Stimulated activated CD4-positive, alpha-beta T cell treated with anti-CD3 and anti-CD28 coated beads, Interleukin-15, amount 100 ng/mL, for 48 hours (primary cell): Measurements from ENCODE around the gene TP63.

Experiments used
- DNase-seq, 2 donors: peaks; one replicate each; pipeline ENCODE4 v3.0.0-alpha.2; 2020; ENCODE audit warnings: low read depth in 2 of 2

The TP63 gene

DNA sequence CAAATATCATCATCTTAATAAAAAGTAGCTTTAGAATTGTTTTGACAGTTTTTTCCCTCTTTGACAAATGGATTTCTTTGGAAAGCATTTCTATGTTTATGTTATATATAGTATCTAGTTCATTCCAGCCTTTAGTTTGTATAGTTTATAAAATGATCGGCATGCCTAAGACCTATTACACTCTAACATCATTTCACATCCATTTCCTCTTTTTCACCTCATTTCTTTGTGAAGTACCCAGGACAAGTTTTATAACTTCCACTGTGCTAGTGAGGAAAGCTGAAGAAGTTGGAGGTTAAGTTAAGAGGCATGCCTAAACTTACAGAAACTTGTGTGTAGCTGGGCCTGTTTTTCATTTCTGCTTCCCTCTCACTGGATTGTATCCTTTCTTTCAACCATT lies 178.4 kb downstream of the TP63 start:
- DNase-seq: no peak

DNA sequence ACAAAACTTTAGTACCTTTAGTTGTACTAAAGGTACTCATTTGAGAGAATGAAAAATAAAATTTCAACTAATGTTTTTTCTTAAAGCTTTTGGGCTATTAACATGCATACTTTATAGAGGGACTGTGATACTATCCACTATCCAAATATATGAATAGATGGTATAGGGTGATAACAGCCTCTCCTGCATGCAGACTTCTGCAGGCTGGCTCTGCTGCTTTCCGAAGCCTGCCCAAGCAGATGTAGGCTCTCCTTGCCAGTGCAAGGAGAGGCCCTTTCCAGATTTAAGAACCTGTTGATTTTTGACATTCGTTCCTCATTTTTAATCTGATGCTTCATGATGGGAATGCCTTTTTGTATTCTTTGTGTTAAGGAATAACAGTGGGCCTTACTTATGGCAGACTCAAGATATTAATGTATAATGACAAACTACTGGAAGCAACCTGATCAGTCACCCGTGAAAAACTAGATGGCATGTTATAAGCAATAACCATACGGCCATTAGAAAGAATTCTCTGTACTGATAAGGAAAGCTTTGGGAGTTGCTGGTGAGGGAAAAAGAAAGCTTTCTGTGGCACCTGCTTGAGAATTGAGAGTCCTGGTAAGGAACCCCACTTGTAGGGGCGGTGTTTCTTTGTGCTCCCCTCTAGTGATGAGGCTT lies 181.7 kb downstream of the TP63 start:
- no peak for DNase-seq

DNA sequence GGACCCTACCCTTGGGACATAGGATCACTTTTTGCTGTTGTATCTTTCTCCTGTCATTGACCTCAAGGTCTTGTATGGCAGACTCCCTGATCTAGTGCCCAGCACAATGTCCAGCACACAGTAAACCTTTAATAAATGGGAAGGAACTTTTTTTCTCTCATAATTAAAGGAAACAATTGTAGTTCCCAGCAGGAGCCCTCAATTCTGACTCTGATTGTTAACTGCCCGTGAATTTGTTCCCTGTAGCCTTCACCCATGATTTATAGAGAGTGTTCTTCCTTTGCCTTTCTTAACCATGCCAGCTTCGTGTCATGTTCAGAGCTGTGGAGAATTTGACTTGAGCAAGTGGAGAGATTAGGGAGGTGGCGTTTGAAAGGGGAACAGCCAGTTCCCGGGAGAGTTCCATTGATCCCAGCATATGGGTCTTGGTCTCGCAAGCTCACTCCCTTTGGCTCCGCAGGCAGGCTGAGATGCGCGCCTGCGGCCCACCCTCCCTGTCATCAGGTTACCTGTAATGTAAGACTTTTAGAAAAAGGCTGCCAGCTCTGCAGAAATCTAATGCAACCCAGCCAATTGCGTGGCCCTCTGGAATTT lies 182.6 kb downstream of the TP63 start:
- no peak for DNase-seq

DNA sequence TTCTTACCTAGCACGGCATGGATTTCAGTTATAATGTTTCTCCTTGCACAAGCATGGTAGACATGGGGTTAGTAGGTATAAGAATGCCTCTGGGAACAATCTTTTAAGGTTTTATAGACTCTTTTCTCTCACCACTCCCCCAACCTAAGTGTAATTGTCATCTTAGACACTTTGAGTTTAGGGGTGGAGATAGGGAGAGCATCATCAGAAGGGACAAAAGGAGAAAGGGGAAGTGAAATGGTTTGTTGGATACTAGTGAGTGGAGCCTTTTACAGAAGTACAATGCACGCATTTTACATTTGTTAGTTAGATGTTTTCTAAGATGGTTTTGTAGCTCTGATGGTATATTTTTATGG lies 189.2 kb downstream of the TP63 start:
- DNase-seq: no peak

DNA sequence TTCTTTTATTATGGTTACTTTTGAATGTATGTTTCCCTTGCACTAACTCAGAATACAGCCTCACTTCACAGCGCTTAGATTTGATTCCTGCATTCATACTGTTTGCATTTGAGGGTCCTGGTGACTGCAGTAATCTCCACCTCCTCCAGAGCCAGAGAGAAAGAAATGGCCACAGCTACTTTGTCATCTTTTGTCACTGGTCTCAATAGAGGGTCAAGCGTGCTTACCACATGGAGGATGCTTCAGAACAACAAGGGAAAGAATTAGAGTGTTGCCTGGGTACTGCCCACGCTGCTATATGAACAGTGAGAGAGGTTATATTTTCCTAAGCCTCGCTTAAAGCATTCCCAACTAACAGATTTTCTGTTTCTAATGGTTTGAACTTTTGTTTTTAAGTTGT lies 190.1 kb downstream of the TP63 start:
- DNase-seq: no peak

DNA sequence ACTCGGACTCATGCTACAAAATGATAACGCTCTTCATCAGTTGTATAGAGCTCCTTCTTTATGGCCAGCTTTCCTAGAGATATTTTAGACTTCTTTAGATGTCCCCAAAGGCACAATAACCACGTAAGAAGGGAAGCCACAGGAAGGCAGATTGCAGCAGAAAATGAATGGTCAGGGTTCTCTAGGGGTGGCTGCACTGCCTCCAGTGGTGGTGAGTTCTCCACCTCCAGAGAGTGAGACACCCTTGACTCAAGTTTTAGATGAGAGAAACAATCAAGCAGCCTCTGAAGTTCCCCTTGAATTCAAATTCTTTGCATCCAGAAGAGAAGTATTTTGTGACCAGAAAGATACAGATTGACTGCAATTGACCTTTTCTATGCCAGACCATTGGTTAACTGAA lies 191.5 kb downstream of the TP63 start:
- no peak for DNase-seq

DNA sequence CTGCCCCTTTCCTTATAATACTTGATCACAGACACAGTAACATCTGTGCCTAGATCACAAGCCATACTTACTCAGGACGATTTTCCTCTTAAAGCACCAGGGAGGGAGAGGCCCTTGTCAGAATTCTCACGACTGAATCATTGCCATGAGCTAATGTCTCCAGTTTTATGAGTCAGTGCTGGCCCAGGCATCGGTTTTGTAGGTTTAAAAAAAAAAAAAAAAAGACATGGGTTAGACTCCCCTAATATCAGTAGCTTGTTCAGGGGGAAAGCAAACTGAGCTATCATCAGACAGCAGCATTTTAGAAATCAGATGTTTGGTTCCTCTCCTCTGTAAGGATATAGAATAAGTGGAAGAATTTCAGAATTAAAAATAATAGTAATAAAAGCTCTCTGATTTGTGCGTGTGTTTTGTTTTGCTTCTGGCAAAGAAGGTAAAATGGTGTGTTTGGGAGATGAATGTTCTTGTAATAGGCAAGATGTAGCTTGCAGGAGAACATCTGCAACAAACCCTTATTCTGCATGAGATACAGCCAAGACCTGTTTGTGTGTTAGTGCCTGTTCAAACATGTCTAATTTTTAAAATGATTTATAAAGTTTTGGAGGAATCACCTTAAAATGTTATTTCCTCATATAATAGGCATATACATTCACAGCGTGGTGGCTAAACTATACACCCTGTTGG lies 193.6 kb downstream of the TP63 start:
- DNase-seq: no peak

DNA sequence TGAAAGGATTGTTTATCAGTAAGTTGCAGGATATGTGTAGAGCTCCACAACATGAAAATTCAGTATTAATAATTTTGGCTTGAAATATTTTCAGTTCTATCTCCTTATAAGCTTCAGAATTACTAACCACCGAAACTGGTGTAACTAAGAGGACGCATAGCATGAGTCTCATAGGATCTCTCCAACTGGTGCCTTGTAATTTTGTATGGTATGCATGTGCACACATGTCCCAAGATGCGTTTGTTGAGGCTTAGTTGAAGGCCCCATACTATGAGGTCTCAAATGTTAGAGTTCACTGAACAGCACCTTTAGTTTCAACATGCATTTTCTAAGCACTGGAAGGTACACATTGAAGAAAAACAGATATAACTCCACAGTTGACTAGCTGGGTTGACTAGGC lies 195.4 kb downstream of the TP63 start:
- no peak for DNase-seq

DNA sequence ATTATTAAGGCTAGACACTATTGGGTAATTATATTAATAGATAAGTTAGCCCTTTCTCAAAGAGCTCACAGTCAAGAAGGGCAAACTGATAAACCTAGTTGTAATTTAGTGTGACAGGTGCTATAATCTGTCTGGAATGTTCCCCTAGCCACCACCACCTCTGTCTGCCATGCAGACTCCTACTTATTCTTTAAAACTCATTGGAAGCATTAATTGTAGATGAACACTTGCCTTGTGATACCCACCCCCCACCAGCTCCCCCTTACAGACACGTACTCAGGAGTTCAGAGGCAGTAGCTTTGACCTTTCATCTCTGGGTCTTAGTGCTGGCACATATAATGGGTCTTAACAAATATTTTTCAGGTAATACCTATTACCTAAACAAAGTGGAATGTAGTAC lies 195.9 kb downstream of the TP63 start:
- DNase-seq: no peak

DNA sequence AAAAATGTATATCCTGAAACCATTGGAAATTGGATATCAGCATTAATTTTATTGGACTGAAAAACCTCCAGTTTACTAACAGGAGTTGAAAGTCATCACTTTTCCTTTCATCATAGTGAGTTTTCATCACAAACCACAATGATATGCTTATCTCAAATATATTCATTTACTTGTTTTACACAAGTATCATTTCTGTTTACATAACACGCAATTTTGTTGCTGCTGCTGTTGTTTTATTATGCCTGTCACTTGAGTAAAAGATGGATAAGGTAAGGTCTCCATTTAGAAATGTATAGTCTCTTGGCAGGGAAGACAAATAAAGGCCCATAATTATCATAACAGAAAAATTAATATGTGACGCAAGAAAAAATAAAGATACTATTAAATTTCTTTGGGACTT lies 199.2 kb downstream of the TP63 start:
- DNase-seq: no peak

DNA sequence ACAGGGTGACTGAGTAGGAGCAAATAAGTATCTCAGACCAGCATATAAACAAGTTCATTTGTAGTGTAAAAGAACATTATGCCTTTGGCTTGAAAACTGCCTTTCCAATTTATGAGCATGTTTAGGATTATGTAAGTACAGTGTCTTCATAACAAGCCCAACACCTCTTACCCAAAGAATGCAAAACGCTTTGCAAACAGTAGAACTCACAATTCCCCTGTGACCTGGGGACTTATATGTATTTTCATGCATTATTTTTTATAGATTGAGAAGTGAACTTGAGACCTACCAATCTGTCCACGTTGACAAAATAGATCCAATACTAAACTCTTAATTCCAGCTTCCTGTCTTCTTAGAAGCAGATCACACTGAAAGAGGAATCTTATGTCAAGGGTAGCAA lies 202.1 kb downstream of the TP63 start:
- no peak for DNase-seq

DNA sequence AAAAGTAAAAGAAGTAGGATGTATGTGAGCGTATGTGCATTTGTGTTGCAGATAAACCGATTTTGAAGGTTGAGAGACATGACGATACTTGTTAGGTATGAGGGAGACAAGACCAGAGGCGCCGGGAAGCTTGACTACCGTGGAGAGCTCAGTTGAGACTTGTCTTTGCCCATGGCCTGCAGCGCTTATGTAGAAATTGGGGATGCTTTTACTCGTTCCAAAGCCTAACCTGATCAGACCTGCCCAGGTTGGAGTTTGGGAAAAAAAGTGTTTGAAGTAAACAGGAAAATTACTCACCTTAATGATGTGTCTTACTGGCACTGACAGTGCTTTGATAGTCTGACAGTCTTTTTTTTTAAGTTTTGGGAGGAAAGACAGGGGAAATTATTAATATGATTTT lies 202.8 kb downstream of the TP63 start:
- no peak for DNase-seq

DNA sequence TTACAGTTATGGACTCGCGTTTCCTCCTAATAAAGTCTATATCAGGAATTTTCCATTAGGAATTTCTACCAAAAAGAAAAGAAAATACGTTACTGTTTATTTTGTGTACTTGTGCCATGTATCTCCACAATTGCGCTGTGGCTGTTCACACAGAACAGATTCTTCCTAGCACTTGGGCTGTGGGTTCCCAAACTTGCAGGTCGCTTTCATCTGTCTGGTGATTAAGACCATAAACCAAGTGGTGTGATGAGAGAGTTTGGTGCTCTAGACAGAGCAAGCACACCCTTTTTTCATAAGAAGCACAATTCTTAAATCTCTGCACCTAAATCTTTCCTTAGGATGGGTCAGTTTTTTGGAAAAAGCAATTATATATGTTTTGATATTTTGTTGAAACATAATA lies 203.3 kb downstream of the TP63 start:
- no peak for DNase-seq

DNA sequence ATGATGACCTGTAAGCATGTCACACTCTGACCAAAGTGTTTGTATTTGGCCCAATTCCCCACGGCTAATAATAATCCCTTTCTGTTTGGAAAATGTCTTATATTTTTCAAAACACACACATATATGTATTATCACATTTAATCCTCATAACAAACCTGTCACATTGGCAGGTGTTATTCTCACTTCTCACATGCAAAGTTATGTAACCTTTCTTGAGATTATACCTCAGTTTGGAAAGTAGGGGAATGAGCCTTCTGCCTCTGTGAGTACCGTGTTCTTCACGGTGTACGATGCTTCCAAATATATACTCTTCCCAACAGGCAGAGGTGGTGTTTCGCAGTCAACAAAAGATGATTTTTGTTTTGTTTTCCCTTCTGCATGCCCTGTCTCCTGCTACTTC lies 205.6 kb downstream of the TP63 start:
- no peak for DNase-seq

DNA sequence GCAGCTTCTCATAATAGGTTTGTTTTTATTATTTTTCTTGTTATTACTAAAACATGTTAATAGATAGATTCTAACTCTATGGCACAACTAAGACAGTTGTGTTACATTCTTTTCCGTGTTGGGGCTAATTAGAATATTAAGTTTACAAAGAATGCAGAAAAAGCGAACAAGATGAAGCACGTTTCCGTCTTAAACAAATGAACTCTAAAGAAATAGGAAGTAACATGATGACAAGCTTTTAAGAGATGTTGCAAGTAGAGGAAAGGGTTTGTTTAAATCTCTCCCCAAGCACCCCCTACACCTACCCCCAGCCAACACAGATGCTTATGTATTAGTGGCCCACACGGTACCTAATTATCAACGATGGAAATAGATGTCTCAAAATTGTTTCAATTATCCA lies 207.1 kb downstream of the TP63 start:
- DNase-seq: no peak

DNA sequence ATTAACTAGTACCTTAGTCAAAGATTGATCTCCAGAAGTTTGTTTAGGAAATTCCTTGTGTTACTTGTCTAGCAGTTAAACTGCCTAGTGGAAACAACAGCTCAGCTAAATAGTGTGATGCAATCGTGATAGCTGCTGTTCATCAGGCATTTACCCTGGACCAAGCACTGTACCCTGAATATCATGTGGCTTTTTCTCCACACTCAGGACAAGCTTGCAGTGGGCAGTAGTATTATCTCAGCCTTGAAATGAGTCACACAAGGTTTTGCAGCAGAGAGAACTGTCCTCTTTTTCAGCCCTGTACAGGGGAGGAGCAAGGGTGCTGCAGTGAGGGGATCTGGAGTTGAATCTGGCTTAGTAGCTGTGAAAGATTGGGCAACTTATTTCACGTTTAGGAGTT lies 208.4 kb downstream of the TP63 start:
- no peak for DNase-seq

DNA sequence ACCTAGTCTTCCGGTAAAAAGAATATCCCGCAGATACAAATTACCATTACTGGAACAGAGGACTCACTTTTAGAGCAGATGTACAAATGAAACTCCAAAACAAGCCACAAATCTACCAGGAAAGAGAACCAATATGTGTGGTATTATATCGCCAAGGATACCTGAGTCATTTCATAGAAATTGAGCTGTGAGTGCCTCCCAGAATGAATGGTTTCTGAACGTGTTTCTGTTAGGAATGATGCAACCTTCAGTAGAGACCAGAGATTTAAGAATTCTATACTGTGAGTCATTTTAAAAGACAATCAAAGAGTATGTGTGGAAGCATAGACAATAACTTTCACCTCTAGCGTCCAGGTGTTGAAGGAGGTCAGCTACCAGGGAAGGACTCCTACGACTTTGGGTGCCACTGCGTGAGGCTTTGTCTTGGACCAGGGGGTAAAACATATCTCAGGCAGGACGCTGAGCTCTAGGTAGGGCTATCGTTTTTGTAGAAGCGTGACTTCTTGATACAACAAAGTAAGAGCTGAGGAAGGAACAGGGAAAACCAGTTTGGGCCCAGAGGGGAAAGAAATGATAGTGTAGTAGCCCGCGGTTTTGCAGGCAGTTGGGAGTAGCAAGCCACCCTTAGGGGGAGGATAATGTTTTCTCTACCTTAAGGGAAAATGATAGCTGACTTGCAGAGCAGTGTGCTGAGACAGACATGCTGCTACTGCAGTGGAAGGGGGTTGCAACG lies 210.4 kb downstream of the TP63 start:
- DNase-seq: no peak

DNA sequence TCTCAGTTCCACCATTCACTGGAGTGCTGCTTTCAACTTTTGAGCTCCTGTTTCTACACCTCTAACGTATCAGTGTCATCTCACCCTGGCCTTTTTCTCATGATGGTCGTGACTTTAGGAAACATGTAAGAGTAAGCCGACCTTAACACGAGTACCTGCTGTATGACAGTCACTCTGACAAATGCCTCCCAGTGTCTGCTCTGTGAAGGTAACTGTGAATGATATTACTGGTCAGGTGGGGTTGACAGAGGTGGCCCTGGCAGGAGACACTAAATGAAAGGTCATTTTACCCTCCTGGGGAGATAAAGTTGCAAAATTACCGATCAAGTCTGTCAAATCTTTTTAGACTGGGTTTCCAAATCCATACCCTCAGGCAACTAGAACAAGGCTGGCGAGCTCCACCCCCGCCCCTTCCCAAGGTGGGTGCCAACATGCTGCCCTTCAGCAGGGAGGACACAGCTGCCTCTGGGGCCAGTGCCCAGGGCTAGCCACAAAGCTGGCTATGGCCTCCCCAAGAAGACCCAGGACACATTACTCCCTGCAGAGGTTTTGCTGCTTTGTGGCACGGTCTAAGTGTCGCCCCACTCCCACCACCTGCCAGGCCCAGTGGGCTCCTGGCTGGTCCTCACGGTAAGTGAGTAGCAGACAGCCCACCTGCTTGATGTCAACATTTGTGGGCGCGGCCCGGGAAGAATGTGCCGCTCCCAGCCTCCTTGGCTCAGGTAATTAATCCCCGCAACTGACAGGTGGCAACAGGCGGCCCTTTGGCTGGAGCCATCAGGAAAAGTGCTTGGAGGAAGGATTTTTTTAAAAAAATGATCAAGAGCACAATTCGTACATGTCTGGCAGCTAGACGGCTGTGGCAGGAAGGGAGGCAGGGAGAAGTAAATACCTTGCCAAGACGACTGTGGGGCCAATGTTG lies 211.8 kb downstream of the TP63 start:
- no peak for DNase-seq

DNA sequence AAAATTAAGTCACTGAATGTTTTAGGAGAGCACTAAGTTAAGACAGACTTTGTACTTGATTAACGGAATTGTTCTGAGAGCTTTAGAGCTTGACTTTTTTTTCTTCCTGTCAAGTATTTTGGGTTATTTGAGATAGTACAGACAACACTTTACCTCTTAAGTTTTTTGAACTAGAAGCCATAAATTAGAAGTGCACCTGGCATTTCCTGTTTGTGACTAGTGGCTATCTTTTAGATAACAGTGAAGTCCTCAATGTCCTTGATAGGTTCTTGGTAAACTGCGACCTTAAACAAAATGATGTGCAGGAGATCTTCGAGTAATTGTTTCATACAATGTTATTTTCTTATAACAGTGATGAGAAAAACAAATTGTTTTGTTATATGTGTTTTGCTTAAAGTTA lies 213.9 kb downstream of the TP63 start:
- no peak for DNase-seq

DNA sequence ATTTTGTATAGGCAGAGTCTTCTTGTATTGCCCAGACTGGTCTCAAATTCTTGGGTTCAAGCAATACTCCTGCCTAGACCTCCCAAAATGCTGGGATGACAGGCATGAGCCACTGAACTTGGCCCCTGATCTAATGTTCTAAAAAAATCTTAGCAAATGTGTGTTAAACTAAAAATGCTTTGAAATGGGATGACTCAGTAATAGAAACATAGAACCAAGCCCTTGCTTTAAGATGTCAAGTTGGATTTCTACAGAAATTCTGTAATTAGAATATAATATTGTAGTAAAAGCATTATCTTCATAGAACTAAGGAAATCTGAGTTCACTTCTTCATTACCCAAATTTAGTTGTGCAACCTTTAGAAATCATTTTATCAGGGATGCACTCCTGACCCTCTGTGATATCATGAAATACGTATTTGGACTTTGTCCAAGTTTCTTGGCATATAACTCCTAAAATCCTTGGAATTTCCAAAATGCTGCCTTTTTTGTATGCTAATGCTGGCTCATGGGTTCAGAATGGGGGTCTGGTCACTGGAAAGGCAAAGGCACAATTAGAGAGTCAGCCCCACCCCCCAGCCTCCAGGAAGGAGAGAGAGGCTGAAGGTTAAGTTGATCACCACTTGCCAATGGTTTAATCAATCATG lies 217.3 kb downstream of the TP63 start:
- DNase-seq: no peak

DNA sequence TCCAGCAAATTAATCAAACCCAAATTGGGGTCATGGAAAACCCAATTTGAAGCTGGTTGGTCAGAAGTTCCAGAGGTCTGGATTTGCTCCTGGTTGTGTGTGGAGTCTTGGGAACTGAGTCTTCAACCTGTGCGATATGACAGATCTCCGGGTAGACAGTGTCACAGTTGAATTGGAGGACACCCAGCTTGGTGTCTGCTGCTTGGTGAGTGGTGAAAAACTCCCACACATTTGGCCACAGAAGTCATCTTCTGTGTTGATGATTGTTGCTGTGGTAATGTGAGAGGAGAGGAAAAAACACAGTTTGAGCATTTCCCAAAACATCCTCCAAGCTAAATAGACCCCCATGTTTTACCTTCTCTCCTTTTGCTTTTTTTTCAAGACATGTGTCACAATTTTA lies 218.1 kb downstream of the TP63 start:
- no peak for DNase-seq
